Measurements from ENCODE around the gene SOD2.
"Not testable (repeated sequence)": the region's sequence is repeated elsewhere in the genome, so short reads cannot be mapped to it uniquely, and the experiment has no call there.

The SOD2 gene

GRCh38 chr6:159715605-159716004, 22.6 kb upstream of the SOD2 start:
- DNase-seq: no peak

- DNase-seq: no peak
Observed at GRCh38 chr6:159715166-159715565, 22.1 kb upstream of the SOD2 start.

GRCh38 chr6:159714404-159714803, 21.4 kb upstream of the SOD2 start:
- no peak for DNase-seq

GRCh38 chr6:159713984-159714383, 20.9 kb upstream of the SOD2 start:
- DNase-seq: no peak

- not testable (repeated sequence) for DNase-seq
Observed at GRCh38 chr6:159712389-159712788, 19.3 kb upstream of the SOD2 start.

GRCh38 chr6:159710603-159711002, 17.6 kb upstream of the SOD2 start:
- DNase-seq: not testable (repeated sequence)

- no peak for DNase-seq
Observed at GRCh38 chr6:159701413-159701999, 8.5 kb upstream of the SOD2 start.

- DNase-seq: no peak
Observed at GRCh38 chr6:159700970-159701369, 7.9 kb upstream of the SOD2 start.

GRCh38 chr6:159695984-159696383, 2.9 kb upstream of the SOD2 start:
- DNase-seq: no peak

- DNase-seq: peak; percentile 73
Observed at GRCh38 chr6:159693894-159694545, 979 bp upstream of the SOD2 start.

GRCh38 chr6:159692303-159693127, 526 bp downstream of the SOD2 start:
- DNase-seq: peak; percentile 71

- DNase-seq: no peak
Observed at GRCh38 chr6:159691963-159692287, 1.1 kb downstream of the SOD2 start.

GRCh38 chr6:159691133-159691962, 1.7 kb downstream of the SOD2 start:
- DNase-seq: peak; percentile 72

GRCh38 chr6:159690135-159690534, 2.9 kb downstream of the SOD2 start:
- not testable (repeated sequence) for DNase-seq

- no peak for DNase-seq
Observed at GRCh38 chr6:159689001-159689400, 4.0 kb downstream of the SOD2 start.

- DNase-seq: no peak
Observed at GRCh38 chr6:159688266-159688905, 4.7 kb downstream of the SOD2 start.

GRCh38 chr6:159687341-159687740, 5.7 kb downstream of the SOD2 start:
- DNase-seq: no peak

GRCh38 chr6:159686703-159687102, 6.3 kb downstream of the SOD2 start:
- DNase-seq: peak; percentile 39

- no peak for DNase-seq
Observed at GRCh38 chr6:159686040-159686439, 7.0 kb downstream of the SOD2 start.

GRCh38 chr6:159684013-159684304, 9.1 kb downstream of the SOD2 start:
- DNase-seq: no peak

- no peak for DNase-seq
Observed at GRCh38 chr6:159682810-159683209, 10.2 kb downstream of the SOD2 start.

GRCh38 chr6:159682295-159682694, 10.7 kb downstream of the SOD2 start:
- DNase-seq: peak; percentile 44
